Stimulated activated CD8-positive, alpha-beta memory T cell treated with anti-CD3 and anti-CD28 coated beads, Interleukin-7, amount 100 ng/mL, for 48 hours (primary cell): Measurements from ENCODE around the gene KCNJ1.

Source experiments
- DNase-seq, 2 donors: peaks; one replicate each; pipeline ENCODE4 v3.0.0-alpha.2; 2020; ENCODE audit warnings: low read depth in 1 of 2; ENCODE audit errors: extremely low read depth in 1 of 2

KCNJ1 gene

GRCh38 chr11:128884054-128884453, 17.0 kb upstream of the KCNJ1 start:
- DNase-seq, result no peak

DNA sequence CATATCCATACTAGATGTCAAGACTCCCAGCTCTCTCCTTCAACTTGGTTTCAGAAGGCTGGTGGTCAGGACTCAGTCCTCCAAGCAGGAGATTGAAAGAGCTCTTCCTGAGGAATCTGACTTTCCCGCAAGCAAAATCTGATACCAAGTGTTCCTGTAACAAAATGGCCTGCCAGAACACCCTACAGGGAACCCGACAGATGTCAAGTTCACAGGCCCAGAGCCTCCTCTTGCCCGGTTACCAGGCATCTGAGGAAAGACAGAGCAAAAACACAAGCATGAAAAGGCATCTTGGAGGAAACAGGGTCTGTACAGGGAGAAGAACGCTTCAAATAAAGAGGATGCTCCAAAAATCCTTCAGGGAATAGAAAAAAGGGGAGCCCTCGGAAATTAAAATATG, 15.4 kb upstream of the KCNJ1 start:
- DNase-seq, result no peak

DNA sequence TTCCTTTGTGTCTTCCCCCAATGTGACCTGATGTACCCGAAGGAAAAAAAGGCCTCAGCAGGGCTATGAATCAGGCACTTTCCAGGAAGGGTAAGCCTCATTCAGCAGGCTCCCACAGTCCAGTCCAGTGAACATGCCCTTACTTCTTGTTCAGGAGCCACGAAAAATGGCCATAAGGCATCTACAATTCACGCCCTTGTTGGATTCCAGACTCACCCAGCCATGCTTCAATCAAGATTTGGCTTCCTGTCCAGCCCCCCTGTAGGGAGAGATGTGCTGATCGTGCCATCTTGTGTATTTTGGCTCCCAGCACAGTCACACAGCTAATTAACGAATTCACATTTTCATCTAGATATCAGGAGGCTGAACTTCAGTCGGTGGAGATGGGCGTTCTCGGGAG, 14.1 kb upstream of the KCNJ1 start:
- DNase-seq, result no peak

GRCh38 chr11:128879817-128880216, 12.7 kb upstream of the KCNJ1 start:
- no peak for DNase-seq

- DNase-seq, result no peak
These were observed 11.4 kb upstream of the KCNJ1 start for GRCh38 chr11:128878455-128878854.

GRCh38 chr11:128877726-128878125, 10.6 kb upstream of the KCNJ1 start:
- no peak for DNase-seq

- no peak for DNase-seq
These were observed 9.1 kb upstream of the KCNJ1 start for GRCh38 chr11:128876133-128876650.

DNA sequence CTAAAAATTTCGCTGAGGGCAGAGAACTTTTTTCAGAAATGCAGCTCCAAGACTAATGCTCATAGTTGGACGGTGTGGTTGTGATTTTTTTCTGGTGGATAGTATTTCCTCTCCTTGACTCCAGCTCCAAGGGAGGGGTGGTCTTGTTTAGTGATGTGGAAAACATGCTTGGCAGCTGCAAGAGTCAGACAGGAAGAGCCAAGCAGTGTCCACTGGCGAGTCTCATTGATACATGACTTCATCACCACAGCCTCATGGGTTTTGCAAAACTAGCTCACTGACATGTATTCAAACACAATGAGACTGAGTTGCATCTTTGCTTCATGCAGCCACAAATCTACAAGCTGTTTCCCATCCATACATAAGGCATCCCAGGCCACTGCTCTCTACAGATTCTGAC, 7.3 kb upstream of the KCNJ1 start:
- no peak for DNase-seq

GRCh38 chr11:128872594-128872993, 5.5 kb upstream of the KCNJ1 start:
- no peak for DNase-seq

GRCh38 chr11:128872094-128872493, 5.0 kb upstream of the KCNJ1 start:
- no peak for DNase-seq

GRCh38 chr11:128871168-128871610, 4.1 kb upstream of the KCNJ1 start:
- no peak for DNase-seq

DNA sequence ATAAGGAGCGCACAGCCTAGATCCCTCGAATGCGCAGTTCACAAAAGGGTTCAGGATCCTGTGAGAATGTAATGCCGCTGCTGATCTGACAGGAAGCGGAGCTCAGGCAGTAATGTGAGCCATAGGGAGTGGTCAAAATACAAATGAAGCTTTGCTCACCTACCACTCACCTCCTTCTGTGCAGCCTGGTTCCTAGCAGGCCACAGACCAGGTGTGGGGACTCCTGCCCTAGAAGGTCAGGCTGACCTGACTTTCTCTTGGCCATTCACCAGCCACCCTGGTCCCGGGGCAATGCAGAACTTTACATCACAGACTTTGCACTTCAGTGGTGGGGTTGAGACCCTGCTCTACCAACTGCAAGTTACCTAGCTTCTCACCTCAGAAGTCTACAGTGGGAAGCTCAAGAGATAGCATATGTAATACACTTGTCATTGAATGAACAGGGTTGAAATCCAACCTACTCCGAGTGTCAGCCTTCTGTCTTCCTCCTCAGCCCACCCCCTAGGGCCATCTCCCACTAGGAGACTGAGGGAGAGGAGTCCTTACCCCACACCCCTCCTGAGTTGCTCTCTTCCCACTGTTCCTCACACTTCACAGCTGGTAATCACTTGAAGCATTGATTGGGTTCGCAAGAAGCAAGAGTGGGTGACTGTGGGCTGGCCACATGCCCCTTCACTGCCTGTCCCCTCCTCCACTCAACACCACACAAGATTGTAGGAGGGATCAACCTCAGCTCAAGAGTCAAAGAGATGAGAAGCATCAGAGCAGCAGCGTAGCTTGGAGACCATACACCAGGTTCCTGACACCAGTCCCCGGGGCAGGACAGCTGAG, 2.0 kb upstream of the KCNJ1 start:
- no peak for DNase-seq

GRCh38 chr11:128865490-128865889, 1.6 kb downstream of the KCNJ1 start:
- DNase-seq, result no peak

DNA sequence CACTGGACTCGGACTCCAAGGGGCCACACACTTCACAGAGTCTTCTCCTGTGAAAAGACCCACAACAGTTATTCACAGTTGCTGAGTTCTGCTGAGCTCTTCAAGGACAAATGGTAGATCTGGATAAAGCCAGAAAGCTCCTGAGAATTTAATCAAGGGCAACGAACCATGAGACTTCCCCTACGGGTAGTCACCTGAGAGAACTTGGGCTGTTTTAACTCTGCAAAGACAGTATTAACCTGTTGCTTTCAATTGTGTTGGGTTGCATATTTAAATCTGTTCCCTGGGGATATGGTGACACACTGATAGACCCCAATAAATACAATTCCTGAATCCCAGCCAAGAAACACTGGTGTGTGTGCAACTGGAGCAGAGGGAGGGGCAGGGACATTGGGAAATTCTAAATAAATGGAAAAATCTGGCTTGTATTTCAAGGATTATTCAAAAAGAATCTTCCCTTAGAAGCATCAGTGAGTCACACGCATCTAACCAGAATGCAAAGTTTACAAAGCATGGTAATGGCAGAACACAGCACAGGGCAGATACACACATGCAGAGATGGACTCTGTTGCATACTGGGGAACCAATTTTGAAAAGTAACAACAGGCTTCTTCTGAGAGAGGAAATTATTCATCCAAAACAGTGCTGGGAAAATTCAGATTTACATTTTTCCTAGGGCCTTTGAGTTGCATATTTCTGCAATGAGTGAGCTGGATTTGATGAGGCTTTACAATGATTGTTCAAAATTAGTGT, 4.0 kb downstream of the KCNJ1 start:
- no peak for DNase-seq

- DNase-seq, result no peak
These were observed 4.7 kb downstream of the KCNJ1 start for GRCh38 chr11:128862406-128862805.

- no peak for DNase-seq
These were observed 6.3 kb downstream of the KCNJ1 start for GRCh38 chr11:128860571-128861361.

GRCh38 chr11:128859563-128860441, 7.3 kb downstream of the KCNJ1 start:
- DNase-seq, result peak; percentile 47 to 50

DNA sequence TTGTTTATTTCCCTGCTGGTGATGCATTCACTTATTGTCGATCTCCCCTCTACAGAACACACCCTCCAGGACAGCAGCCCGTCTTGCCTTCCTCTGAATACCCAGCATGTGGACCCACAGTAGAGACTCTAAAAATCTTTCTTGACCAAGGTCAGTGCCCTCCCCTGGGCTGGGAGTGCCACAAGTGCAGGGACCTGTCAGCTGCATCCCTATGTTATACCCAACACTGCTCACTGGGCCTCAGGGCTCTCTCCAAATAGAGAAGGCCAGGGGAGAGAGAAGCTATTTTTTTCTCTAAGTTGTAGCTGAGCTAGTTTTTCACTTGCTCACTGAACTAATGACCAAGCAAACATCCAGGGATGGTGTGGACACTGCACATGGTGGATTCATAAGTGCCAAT, 9.8 kb downstream of the KCNJ1 start:
- no peak for DNase-seq

DNA sequence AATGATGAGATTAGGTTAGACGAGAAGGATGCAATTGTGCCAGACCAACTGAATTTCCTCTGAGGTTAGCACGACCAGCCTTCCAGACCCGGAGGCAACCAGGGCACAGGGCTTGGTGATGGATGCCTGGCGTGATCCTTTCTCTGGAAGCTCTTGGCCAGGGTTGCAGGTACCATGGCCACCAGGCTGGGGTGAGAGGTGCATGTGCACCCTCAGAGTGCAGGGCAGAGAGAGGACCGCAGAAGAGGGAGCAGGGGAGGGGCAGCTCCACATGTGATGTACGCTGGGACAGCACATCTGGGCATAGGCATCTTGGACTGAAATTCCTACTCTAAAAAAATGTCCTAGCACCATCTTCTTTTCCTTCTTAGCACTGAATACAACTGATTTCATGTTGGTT, 10.9 kb downstream of the KCNJ1 start:
- DNase-seq, result no peak

- no peak for DNase-seq
These were observed 12.3 kb downstream of the KCNJ1 start for GRCh38 chr11:128854841-128855240.
